Natural killer cell (primary cell): ENCODE measurements around the gene C2CD3. TPM values are rescaled to one million over a fixed set of nuclear protein-coding genes. Genes with fewer than 3 reads are reported as not detected.

Source experiments
- ATAC-seq, 3 donors: fragments of 150-1000 bp in 2 of 3; fragments of 200-7000 bp in 1 of 3; cut with Tn5 transposase; 1 replicate in 1 of 3; 2 replicates in 2 of 3; pipeline ENCODE4 v1.10.0; 2021; ENCODE audit warnings: mild to moderate bottlenecking in 2 of 3, moderate library complexity in 2 of 3
- DNase-seq, 2 donors: peaks; one replicate each; pipeline versions ENCODE4 v3.0.0 to v3.0.0-alpha.2; 2013 to 2021; ENCODE audit warnings: mixed read lengths in 1 of 2
- H3K27ac ChIP-seq: one replicate; pipeline ENCODE4 v1.5.1; 2013; ENCODE audit warnings: mild to moderate bottlenecking, low read length
- H3K27me3 ChIP-seq: one replicate; pipeline ENCODE4 v1.6.1; 2013; ENCODE audit warnings: low read length; ENCODE audit not compliant: control insufficient read depth, insufficient read depth
- H3K36me3 ChIP-seq: one replicate; pipeline ENCODE4 v1.6.1; 2013; ENCODE audit warnings: low read length; ENCODE audit not compliant: control insufficient read depth, insufficient read depth
- H3K4me1 ChIP-seq: one replicate; pipeline ENCODE4 v1.6.1; 2013; ENCODE audit warnings: low read length; ENCODE audit not compliant: control insufficient read depth, insufficient read depth
- H3K4me3 ChIP-seq: one replicate; pipeline ENCODE4 v1.5.1; 2013; ENCODE audit warnings: low read length
- H3K9me3 ChIP-seq: one replicate; pipeline ENCODE4 v1.6.1; 2013; ENCODE audit warnings: low read length; ENCODE audit not compliant: control insufficient read depth, insufficient read depth
- H3K27ac Mint-ChIP-seq, 2 donors: one replicate each; pipeline ENCODE4 v1.8.0; 2022; ENCODE audit warnings: mild to moderate bottlenecking in 2 of 2, mixed read lengths in 2 of 2, moderate library complexity in 1 of 2
- H3K27me3 Mint-ChIP-seq, 2 donors: one replicate each; pipeline ENCODE4 v1.8.0; 2022; ENCODE audit warnings: low read depth in 2 of 2, mixed read lengths in 2 of 2
- H3K36me3 Mint-ChIP-seq: one replicate; pipeline ENCODE4 v1.8.0; 2022; ENCODE audit warnings: mixed read lengths
- H3K4me1 Mint-ChIP-seq, 2 donors: one replicate each; pipeline ENCODE4 v1.8.0; 2022; ENCODE audit warnings: mixed read lengths in 2 of 2
- H3K4me3 Mint-ChIP-seq: one replicate; pipeline ENCODE4 v1.8.0; 2022; ENCODE audit warnings: mild to moderate bottlenecking, moderate library complexity, mixed read lengths
- H3K9me3 Mint-ChIP-seq, 2 donors: one replicate each; pipeline ENCODE4 v1.8.0; 2022; ENCODE audit warnings: mixed read lengths in 2 of 2
- CTCF ChIP-seq: fragments of 200-600 bp; IDR thresholded peaks from one replicate; pipeline ENCODE4 v1.8.0; 2022; ENCODE audit warnings: antibody characterized with exemption
- WGBS: methylation state at CpG from one replicate; pipeline ENCODE4 v1.1.7; 2013; ENCODE audit warnings: missing lambda C conversion rate; ENCODE audit not compliant: insufficient coverage; 5-methylcytosine and 5-hydroxymethylcytosine counted together
- intact Hi-C: fragments of 100-400 bp; cut with micrococcal nuclease; formaldehyde crosslinking; loops from one replicate; pipeline ENCODE4 v1.14.2; 2022
- total RNA-seq, 4 donors: library from RNA; stranded (reverse); fragments of 120-200 nt in 1 of 4; gene quantifications; one replicate each; pipeline versions ENCODE4 v1.2.3 to v1.2.4, GENCODE V29; 2013 to 2022

C2CD3 gene
- total RNA-seq, 3 donors from 2014 or later (not counting 1 experiment from before 2014, with no cell fraction given): 55.0 to 67.6 (median 58.1) TPM

GRCh38 chr11:74057249-74058151 lies 113.3 kb downstream of the C2CD3 start:
- H3K9me3 ChIP-seq: no peaks in the 10 kb centered on the region
- TF ChIP-seq CTCF: no peak
- no peaks in the 10 kb centered on the region for H3K27me3 ChIP-seq
- DNase-seq (no peak), ATAC-seq (no peak)
- no peak overlapping the region for H3K27ac ChIP-seq
- H3K4me1 ChIP-seq: no peaks in the 10 kb centered on the region
- H3K36me3 ChIP-seq: peaks cover 19% of the 10 kb centered on the region
- no peaks in the 10 kb centered on the region for H3K27me3 Mint-ChIP-seq
- H3K4me3 ChIP-seq: no peak overlapping the region
- peaks cover 13 to 17% of the 10 kb centered on the region in 2 donors for H3K4me1 Mint-ChIP-seq
- H3K4me3 Mint-ChIP-seq: no peak overlapping the region
- H3K9me3 Mint-ChIP-seq: no peaks in the 10 kb centered on the region
- H3K27ac Mint-ChIP-seq: no peak overlapping the region
- intact Hi-C loops: no loop called here
- WGBS: 97% methylated on average over 8 of the region's 8 CpGs
- H3K36me3 Mint-ChIP-seq: no peaks in the 10 kb centered on the region

- intact Hi-C loops: no loop called here
- no peaks in the 10 kb centered on the region for H3K4me1 ChIP-seq
- no peak overlapping the region for H3K27ac ChIP-seq
- H3K27me3 ChIP-seq: no peaks in the 10 kb centered on the region
- no peaks in the 10 kb centered on the region for H3K9me3 ChIP-seq
- Mint-ChIP-seq H3K27me3 (no peaks in the 10 kb centered on the region), H3K36me3 (peaks cover 5% of the 10 kb centered on the region), H3K4me3 (no peak overlapping the region), H3K9me3 (no peaks in the 10 kb centered on the region), H3K27ac (peak overlapping the region; percentile 51 to 64), H3K4me1 (peaks cover 6 to 10% of the 10 kb centered on the region in 2 donors)
- no peak for TF ChIP-seq CTCF
- no peak for ATAC-seq
- no peak for DNase-seq
- H3K36me3 ChIP-seq: peaks cover 19% of the 10 kb centered on the region
- H3K4me3 ChIP-seq: no peak overlapping the region
These were observed 114.9 kb downstream of the C2CD3 start for GRCh38 chr11:74055938-74056337.

- Mint-ChIP-seq H3K4me3 (no peak overlapping the region), H3K36me3 (peaks cover 5% of the 10 kb centered on the region), H3K9me3 (no peaks in the 10 kb centered on the region), H3K27ac (no peak overlapping the region), H3K27me3 (no peaks in the 10 kb centered on the region), H3K4me1 (peaks cover under 1 to 1% of the 10 kb centered on the region in 2 donors)
- no peak overlapping the region for H3K27ac ChIP-seq
- 96% methylated on average over 2 of the region's 3 CpGs for WGBS
- no peaks in the 10 kb centered on the region for H3K9me3 ChIP-seq
- DNase-seq: no peak
- TF ChIP-seq CTCF: no peak
- intact Hi-C loops: no loop called here
- H3K27me3 ChIP-seq: no peaks in the 10 kb centered on the region
- no peaks in the 10 kb centered on the region for H3K4me1 ChIP-seq
- no peak overlapping the region for H3K4me3 ChIP-seq
- peaks cover 37% of the 10 kb centered on the region for H3K36me3 ChIP-seq
- no peak for ATAC-seq
These were observed 120.3 kb downstream of the C2CD3 start for GRCh38 chr11:74050465-74050864.

- H3K4me1 Mint-ChIP-seq: no peaks in the 10 kb centered on the region
- H3K4me3 Mint-ChIP-seq: no peak overlapping the region
- no peaks in the 10 kb centered on the region for H3K9me3 ChIP-seq
- DNase-seq (no peak), ATAC-seq (no peak)
- peaks cover 5% of the 10 kb centered on the region for H3K36me3 Mint-ChIP-seq
- H3K27ac Mint-ChIP-seq: no peak overlapping the region
- WGBS: 94% methylated on average over 2 of the region's 5 CpGs
- no peaks in the 10 kb centered on the region for H3K9me3 Mint-ChIP-seq
- intact Hi-C loops: no loop called here
- H3K4me3 ChIP-seq: no peak overlapping the region
- H3K27ac ChIP-seq: no peak overlapping the region
- no peak for TF ChIP-seq CTCF
- peaks cover 34% of the 10 kb centered on the region for H3K36me3 ChIP-seq
- H3K27me3 Mint-ChIP-seq: no peaks in the 10 kb centered on the region
- no peaks in the 10 kb centered on the region for H3K27me3 ChIP-seq
- H3K4me1 ChIP-seq: no peaks in the 10 kb centered on the region
These were observed 121.8 kb downstream of the C2CD3 start for GRCh38 chr11:74048993-74049392.
